ENCODE results near the gene GXYLT2. TPM values are rescaled to one million over a fixed set of nuclear protein-coding genes. Genes with fewer than 3 reads are reported as not detected.

GXYLT2 gene
- 0.85 and 3.1 TPM in 2 replicates for total RNA-seq

DNA sequence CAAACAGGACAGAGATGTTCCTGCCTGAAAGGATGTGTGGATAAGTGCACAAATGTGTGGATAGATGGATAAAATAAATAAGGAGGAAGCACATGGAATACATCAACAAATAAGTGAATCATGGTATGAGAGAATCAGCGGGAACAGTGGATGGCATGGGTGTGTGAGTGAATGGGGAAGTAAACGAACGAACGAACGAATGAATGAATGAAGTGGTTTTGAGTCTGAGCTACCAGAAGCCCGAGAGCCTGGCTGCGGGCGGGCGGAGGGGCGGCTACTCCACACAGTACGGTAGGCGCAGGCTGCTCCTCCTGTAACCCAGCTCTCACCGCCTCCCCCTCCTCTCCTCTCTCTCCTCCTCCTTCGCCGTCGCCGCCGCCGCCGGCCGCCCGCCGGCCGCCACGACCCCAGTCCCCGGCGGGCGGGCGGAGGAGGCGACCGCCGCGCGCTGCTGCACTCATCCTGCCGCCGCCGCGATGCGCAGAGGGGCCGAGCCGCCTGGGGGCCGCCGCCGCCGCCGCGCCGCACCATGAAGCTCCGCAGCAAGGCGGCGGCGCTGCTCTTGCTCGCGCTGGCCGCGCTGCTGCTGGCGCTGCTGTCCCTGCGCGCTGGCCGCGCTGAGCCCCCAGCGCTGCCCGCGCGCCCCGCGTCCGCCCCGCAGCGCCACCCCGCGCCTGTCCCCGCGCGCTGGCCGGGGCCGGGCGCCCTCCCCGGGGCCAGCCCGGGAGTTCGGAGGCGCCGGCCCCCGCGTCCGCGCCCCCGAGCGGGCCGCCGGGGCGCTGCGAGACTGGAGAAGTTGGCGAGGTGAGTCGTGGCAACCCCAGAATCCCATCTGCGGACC, at the start of gene GXYLT2:
GXYLT2 (plus strand) TSS at position 342 of the 841 bp plus-strand sequence; CDS start at position 530, 188 bp downstream.

DNA sequence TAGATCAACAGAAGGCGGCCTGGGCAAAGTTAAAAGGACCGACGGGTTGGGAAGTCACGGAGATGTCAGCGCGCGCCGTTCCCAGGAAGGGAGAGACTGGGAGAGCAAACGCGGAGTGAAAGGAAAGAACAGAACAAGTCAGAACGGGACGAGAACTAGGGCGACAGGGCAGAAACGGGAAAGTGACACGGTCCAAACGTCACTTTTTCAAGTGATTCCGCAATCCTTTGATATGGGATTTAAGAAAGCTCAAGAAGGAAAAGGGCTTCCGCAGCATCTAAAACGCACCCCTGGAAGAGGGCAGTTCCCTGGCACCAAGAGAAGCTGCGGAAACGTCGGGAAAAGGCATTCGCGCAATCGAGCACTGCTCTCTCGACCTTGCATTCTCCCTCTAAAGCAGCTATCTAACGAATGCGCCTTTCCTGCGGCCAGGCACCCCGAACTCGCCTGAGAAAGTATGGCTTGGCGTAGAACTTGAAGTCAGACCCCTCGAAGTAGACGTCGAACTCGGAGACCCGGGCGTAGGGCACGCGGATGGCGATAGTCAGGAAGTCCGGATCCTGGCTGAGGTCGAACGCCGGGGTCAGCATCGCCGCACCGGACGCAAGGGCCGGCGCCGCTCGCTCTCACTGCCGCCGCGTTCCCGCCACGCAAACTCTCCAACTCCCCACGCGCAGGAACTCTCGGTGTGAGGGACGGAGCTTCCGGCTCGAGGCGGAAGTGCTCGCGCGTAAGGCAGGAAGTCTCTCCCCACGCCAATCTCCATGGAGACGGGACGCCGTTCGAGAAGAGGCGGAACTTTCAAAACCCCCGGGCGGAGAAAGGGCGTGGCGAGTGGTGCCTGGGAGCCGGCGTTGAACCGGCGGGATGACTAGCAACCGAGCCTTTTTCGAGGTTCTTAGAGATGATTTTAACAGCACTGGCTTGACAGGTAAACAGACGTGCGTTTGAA, 39.8 kb upstream of the GXYLT2 start, which contains the start of gene SHQ1:
SHQ1 (minus strand) TSS at position 695 of the 952 bp plus-strand sequence; CDS start at position 590, 105 bp downstream.

GRCh38 chr3:72996473-72997333, 108.9 kb downstream of the GXYLT2 start, which contains the start of gene PPP4R2:
TSS of gene PPP4R2 (plus strand) at chr3:72996811. CDS start at chr3:72997038, 227 bp downstream.

Other genes starting within 250 kb of the GXYLT2 start
- gene SHQ1, start 39.6 kb upstream of the GXYLT2 start, total RNA-seq: 15.9 and 20.9 TPM in 2 replicates
- gene PPP4R2, start 108.8 kb downstream of the GXYLT2 start, total RNA-seq: 80.1 and 104 TPM in 2 replicates
- 2.7 and 4.0 TPM in 2 replicates for gene EBLN2, start 173.6 kb downstream of the GXYLT2 start, total RNA-seq

Data from tracheal epithelial cell (primary cell).